Esophagus (tissue), 2 donors: ENCODE results near the gene IQGAP3. TPM values are rescaled to one million over a fixed set of nuclear protein-coding genes. Genes with fewer than 3 reads are reported as not detected.
"Not testable (repeated sequence)": the region's sequence is repeated elsewhere in the genome, so short reads cannot be mapped to it uniquely, and the experiment has no call there.

Experiments used
- H3K27ac ChIP-seq, 2 donors: one replicate each; pipeline ENCODE4 v1.5.1; 2013; ENCODE audit warnings: low read depth in 2 of 2, mild to moderate bottlenecking in 2 of 2, inconsistent platforms in 1 of 2, low read length in 1 of 2, moderate library complexity in 1 of 2
- H3K27me3 ChIP-seq, 2 donors: one replicate each; pipeline ENCODE4 v1.6.1; 2013; ENCODE audit warnings: low read length in 2 of 2, control low read depth in 1 of 2, mild to moderate bottlenecking in 1 of 2; ENCODE audit not compliant: insufficient read depth in 2 of 2, control insufficient read depth in 1 of 2
- H3K36me3 ChIP-seq, 2 donors: one replicate each; pipeline ENCODE4 v1.6.1; 2013; ENCODE audit warnings: low read length in 1 of 2; ENCODE audit not compliant: control insufficient read depth in 2 of 2, insufficient read depth in 2 of 2
- H3K4me1 ChIP-seq, 2 donors: one replicate each; pipeline ENCODE4 v1.6.1; 2013; ENCODE audit warnings: low read length in 1 of 2; ENCODE audit not compliant: control insufficient read depth in 2 of 2, insufficient read depth in 2 of 2
- H3K4me3 ChIP-seq, 2 donors: one replicate each; pipeline ENCODE4 v1.5.1; 2013; ENCODE audit warnings: low read length in 2 of 2, mild to moderate bottlenecking in 2 of 2, low read depth in 1 of 2, moderate library complexity in 1 of 2
- H3K9me3 ChIP-seq, 2 donors: one replicate each; pipeline ENCODE4 v1.6.1; 2013; ENCODE audit warnings: mild to moderate bottlenecking in 2 of 2, low read depth in 1 of 2, low read length in 1 of 2, moderate library complexity in 1 of 2; ENCODE audit not compliant: control insufficient read depth in 2 of 2, insufficient read depth in 1 of 2
- WGBS, 2 donors: extraction: QIAGEN DNeasy Blood & Tissue Kit; methylation state at CpG; one replicate each; pipeline ENCODE4 v1.1.7; 2013; 5-methylcytosine and 5-hydroxymethylcytosine counted together
- polyA plus RNA-seq, 2 donors: library from polyadenylated mRNA; stranded (reverse); fragments of 200-250 nt; gene quantifications; one replicate each; pipeline ENCODE4 v1.2.3, GENCODE V29; 2013
- donor health status: healthy with polysubstance abuse.
- donor health status: Bipolar disorder and iron deficiency.

IQGAP3 gene
- polyA plus RNA-seq, 2 donors = 3.8 to 7.8 TPM

DNA sequence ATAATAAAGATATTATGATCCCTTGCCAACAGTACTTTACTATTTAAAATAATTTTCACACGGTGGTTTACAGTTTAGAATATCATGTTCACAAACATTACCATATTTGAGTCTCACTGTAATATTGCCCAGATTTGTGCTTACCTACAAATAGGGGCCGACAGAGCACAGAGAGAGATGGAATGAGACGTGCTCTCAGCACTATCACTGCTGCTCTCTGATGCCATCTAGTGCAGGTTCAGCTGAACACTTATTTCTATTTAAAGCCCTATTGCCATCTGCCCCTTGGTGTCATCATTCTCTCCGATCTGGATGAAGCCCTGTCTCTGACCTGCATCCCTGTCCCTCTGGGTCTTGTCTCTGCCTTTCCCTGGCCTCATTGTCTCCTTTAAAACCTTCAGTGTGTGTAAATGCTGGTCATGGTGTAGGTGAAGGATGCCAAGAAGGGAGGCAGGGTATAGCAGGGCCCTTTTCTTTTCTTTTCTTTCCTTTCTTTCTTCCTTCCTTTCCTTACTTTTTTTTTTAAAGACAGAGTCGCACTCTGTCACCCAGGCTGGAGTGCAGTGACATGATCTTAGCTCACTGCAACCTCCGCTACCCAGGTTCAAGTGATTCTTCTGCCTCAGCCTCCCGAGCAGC is 35.8 kb upstream of the IQGAP3 start:
- no peak overlapping the region for H3K4me3 ChIP-seq
- no peaks in the 10 kb centered on the region for H3K27me3 ChIP-seq
- H3K9me3 ChIP-seq = no peaks in the 10 kb centered on the region
- no peaks in the 10 kb centered on the region for H3K4me1 ChIP-seq
- WGBS, 2 donors = 28 to 29% methylated on average over 7 of the region's 7 CpGs
- H3K36me3 ChIP-seq = no peaks in the 10 kb centered on the region
- H3K27ac ChIP-seq = no peak overlapping the region

- H3K27me3 ChIP-seq, H3K27ac ChIP-seq, H3K4me3 ChIP-seq, H3K36me3 ChIP-seq, H3K9me3 ChIP-seq, H3K4me1 ChIP-seq: not testable (repeated sequence)
- WGBS, 2 donors = 81 to 86% methylated on average over 4 of the region's 4 CpGs
Measured at GRCh38 chr1:156607344-156607743, 35.0 kb upstream of the IQGAP3 start.

GRCh38 chr1:156602557-156602993 is 30.2 kb upstream of the IQGAP3 start:
- no peak overlapping the region for H3K27ac ChIP-seq
- peaks cover 4 to 7% of the 10 kb centered on the region in 2 donors for H3K36me3 ChIP-seq
- no peaks in the 10 kb centered on the region for H3K9me3 ChIP-seq
- 14 to 28% methylated on average over 9 to 10 of the region's 10 CpGs for WGBS, 2 donors
- H3K4me1 ChIP-seq = peaks cover 0 to 3% of the 10 kb centered on the region in 2 donors
- H3K4me3 ChIP-seq = no peak overlapping the region
- no peaks in the 10 kb centered on the region for H3K27me3 ChIP-seq

GRCh38 chr1:156601892-156602291 is 29.5 kb upstream of the IQGAP3 start:
- H3K9me3 ChIP-seq = no peaks in the 10 kb centered on the region
- peaks cover 7% of the 10 kb centered on the region in 2 donors for H3K36me3 ChIP-seq
- WGBS, 2 donors = 52 to 62% methylated on average over 12 of the region's 12 CpGs
- no peaks in the 10 kb centered on the region for H3K27me3 ChIP-seq
- H3K4me3 ChIP-seq = peak overlapping the region; percentile 70 to 92
- H3K4me1 ChIP-seq = peaks cover 0 to 3% of the 10 kb centered on the region in 2 donors
- H3K27ac ChIP-seq = peak overlapping the region; percentile 61 to 87

GRCh38 chr1:156601122-156601830 is 28.9 kb upstream of the IQGAP3 start, which contains the start of gene GPATCH4:
GPATCH4 (minus strand) TSS chr1:156601479.
- Histone ChIP-seq H3K4me3 (peak within 1 kb of the TSS; percentile 70 to 92), H3K27ac (peak within 1 kb of the TSS; percentile 61 to 87), H3K4me1 (peaks cover 0 to 3% of the 10 kb centered on the region in 2 donors), H3K9me3 (no peaks in the 10 kb centered on the region), H3K36me3 (peaks cover 7 to 11% of the 10 kb centered on the region in 2 donors), H3K27me3 (no peaks in the 10 kb centered on the region)
- WGBS, 2 donors = 0% methylated on average over 35 of the region's 35 CpGs

DNA sequence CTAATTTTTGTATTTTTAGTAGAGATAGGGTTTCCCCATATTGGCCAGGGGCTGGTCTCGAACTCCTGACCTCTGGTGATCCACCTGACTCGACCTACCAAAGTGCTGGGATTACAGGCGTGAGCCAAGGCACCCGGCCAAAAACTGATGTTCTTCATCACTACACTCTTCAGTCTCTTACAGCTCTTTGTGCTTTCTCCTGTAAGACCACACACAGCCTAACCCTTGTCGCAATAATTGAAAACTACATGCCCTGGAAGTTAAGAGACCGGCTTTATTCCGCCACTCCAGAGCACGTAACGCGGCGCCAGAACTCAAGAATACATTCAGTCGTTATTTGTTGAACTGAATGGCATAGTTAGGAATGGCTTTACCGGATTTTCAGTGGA is 28.4 kb upstream of the IQGAP3 start:
- Histone ChIP-seq H3K9me3 (no peaks in the 10 kb centered on the region), H3K36me3 (peaks cover 7 to 17% of the 10 kb centered on the region in 2 donors), H3K4me1 (peaks cover 0 to 3% of the 10 kb centered on the region in 2 donors), H3K27ac (peak overlapping the region; percentile 61 to 87), H3K27me3 (no peaks in the 10 kb centered on the region), H3K4me3 (peak overlapping the region; percentile 70 to 92)
- 0 to 1% methylated on average over 13 of the region's 13 CpGs for WGBS, 2 donors

DNA sequence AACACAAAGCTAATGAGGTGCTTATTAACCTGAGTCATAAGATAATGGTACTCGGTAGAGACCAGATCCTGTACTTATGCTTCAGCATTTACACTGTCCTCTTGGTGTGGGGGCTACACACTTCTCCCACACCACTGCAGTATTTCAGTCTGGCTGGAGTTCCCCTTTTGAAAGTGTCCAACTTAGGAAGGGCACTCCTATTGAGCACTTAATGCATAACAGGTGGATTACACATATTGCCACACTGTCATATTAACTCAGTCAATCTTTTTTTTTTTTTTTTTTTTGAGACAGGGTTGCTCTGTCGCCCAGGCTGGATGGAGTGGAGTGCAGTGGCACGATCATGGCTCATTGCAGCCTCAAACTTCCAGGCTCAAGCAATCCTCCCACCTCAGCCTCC is 27.4 kb upstream of the IQGAP3 start:
- Histone ChIP-seq H3K4me1 (peaks cover 0 to 3% of the 10 kb centered on the region in 2 donors), H3K9me3 (no peaks in the 10 kb centered on the region), H3K27ac (no peak overlapping the region), H3K4me3 (no peak overlapping the region), H3K36me3 (peaks cover 9 to 25% of the 10 kb centered on the region in 2 donors), H3K27me3 (no peaks in the 10 kb centered on the region)
- WGBS, 2 donors = 43 to 65% methylated on average over 3 of the region's 3 CpGs

- 88 to 91% methylated on average over 4 of the region's 4 CpGs for WGBS, 2 donors
- Histone ChIP-seq H3K27me3 (no peaks in the 10 kb centered on the region), H3K4me3 (no peak overlapping the region), H3K36me3 (peaks cover 15 to 27% of the 10 kb centered on the region in 2 donors), H3K4me1 (peaks cover 0 to 3% of the 10 kb centered on the region in 2 donors), H3K9me3 (no peaks in the 10 kb centered on the region), H3K27ac (no peak overlapping the region)
Measured at GRCh38 chr1:156598731-156599432, 26.5 kb upstream of the IQGAP3 start.

DNA sequence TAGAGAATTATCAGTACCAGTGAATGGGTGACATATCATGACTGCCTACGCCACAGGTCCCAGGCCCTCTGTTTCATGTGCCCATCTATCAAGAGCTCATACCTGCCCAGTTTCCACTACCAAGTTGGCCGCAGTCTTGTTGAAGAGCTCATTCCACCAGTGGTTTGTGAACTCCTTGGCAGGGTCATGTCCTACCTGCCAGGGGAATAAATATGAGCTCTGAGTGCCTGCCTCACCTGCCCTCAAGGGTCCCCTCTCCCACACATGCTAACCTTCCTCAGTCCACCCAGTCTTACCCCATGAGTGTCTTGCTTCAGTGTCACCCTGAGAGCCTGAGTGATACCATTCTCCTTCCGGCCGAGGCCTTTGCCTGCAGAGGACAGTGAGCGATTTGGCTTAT is 25.8 kb upstream of the IQGAP3 start:
- no peaks in the 10 kb centered on the region for H3K9me3 ChIP-seq
- no peak overlapping the region for H3K4me3 ChIP-seq
- no peak overlapping the region for H3K27ac ChIP-seq
- H3K4me1 ChIP-seq = peaks cover 0 to 3% of the 10 kb centered on the region in 2 donors
- 92 to 94% methylated on average over 5 of the region's 5 CpGs for WGBS, 2 donors
- H3K36me3 ChIP-seq = peaks cover 15 to 35% of the 10 kb centered on the region in 2 donors
- H3K27me3 ChIP-seq = no peaks in the 10 kb centered on the region
